GM19240 (cell line): ENCODE data around the gene ZSCAN9.
A peak's percentile ranks its signal among the peaks of the same experiment; 100 is the strongest.

Source experiments
- DNase-seq: peaks from one replicate; pipeline ENCODE4 v3.0.0; 2011; ENCODE audit warnings: low spot score; ENCODE audit not compliant: insufficient read length

ZSCAN9 gene

GRCh38 chr6:28266962-28267694, 42.1 kb downstream of the ZSCAN9 start, which contains the start of gene ZSCAN26:
Gene ZSCAN26, plus strand, starts transcription at chr6:28267143. Its CDS starts 4,777 bp downstream, at chr6:28271920.
- DNase-seq, result peak; percentile 70

DNA sequence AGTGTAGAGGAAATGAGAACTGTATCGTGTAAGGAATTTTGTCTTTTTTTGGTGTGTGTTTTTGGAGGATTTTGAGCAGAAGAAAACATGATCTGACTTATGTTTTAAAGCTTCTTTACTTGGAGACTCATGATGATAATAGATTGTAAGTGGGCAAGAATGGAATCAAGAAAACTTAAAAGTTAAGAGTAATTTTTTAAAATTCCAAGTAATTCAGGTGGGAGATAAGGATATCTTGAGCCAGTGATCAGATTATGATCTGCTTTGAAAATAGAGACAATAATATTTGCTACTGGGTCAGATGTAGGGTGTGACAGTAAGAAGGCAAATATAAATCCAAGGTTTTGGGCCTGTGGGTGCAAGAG, 42.6 kb downstream of the ZSCAN9 start:
- DNase-seq, result no peak

GRCh38 chr6:28269492-28269891, 44.4 kb downstream of the ZSCAN9 start:
- no peak for DNase-seq

DNA sequence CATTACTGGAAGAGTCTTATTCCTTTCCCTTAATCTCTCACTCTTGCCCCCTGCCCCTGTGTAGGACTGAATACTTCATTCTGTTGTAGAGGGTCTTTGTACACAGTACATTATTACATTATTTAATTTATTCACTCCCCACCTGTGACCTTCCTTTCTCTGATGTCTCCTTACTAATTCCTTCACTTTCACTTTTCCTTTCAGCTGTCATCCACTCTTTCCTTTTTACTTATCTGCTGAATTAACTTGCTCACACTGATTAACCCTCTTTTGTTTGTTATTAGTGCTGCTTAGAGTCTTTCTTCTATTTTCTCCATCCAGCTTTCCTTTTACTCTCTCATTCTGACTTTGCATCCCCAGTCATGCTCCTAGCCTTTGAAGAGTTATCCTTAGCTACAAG, 49.8 kb downstream of the ZSCAN9 start:
- DNase-seq, result no peak

DNA sequence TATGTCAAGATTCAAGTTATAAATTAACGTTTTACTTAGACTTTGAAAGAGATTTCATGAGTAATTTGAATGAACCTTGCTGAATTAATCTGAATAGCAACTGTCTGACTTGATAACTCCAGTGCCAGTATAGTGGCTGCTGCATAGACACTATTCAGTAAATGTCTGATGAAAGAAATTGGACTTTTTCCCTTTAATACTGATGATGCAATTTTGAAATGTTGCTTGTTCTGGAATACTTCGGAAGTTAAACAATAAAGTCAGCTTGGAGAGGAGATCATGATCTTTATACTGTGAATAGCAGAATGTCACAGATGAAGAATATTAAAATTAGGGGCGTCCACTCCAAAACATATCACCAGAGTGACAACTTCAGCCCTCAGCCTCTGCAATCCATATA, 52.7 kb downstream of the ZSCAN9 start:
- DNase-seq, result no peak

- DNase-seq, result no peak
Observed at GRCh38 chr6:28280595-28281287, 55.7 kb downstream of the ZSCAN9 start.

DNA sequence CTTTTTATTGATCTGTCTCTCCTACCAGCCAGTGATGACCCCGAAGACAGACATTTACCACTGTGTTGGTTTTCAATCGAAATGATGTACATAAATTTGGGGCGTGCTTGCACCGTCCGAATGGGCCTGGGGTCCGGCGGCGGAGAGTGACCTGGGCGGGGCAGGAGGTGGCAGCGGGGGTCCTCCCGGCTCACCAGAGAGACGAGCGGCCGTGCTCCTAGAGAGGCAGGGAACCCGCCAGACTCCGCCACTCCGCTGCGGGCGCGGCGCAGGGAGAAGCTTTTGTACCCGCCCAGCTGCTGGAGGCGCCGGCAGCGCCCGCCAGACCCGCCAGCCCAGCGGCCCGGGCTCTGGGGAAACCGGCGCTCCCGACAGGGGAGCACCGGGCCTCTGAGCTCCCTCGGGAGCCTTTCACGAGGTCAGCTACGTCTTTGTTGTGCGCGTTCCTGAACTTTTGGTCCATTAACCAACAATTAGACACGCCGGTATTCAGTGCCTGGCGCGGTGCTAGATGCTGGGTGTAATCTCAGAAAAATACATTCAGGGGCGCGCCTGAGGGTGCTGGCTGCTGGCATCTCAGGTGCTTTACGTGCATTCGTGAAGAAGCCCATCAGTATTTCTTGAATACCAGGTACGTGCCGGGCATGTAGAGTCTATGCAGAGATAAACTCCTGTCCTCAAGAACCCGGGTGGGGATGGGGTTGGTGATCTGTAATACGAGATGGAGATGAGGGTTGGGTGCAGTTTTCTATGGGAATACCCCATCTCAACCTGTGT, 56.4 kb downstream of the ZSCAN9 start, which contains the start of gene PGBD1:
Gene PGBD1 (plus strand): TSS at position 285 of the 777 bp plus-strand sequence. CDS start 2,242 bp downstream, outside the sequence.
- peak; percentile 11 for DNase-seq

GRCh38 chr6:28282926-28283325, 57.9 kb downstream of the ZSCAN9 start:
- DNase-seq, result no peak
